Natural killer cell (primary cell): ENCODE data around the gene DTX2. TPM values are rescaled to one million over a fixed set of nuclear protein-coding genes. Genes with fewer than 3 reads are reported as not detected.
"Not testable (repeated sequence)": the region's sequence is repeated elsewhere in the genome, so short reads cannot be mapped to it uniquely, and the experiment has no call there.

ENCODE experiments used
- ATAC-seq, 3 donors: fragments of 150-1000 bp in 2 of 3; fragments of 200-7000 bp in 1 of 3; cut with Tn5 transposase; 1 replicate in 1 of 3; 2 replicates in 2 of 3; pipeline ENCODE4 v1.10.0; 2021; ENCODE audit warnings: mild to moderate bottlenecking in 2 of 3, moderate library complexity in 2 of 3
- DNase-seq, 2 donors: peaks; one replicate each; pipeline versions ENCODE4 v3.0.0 to v3.0.0-alpha.2; 2013 to 2021; ENCODE audit warnings: mixed read lengths in 1 of 2
- H3K27ac ChIP-seq: one replicate; pipeline ENCODE4 v1.5.1; 2013; ENCODE audit warnings: mild to moderate bottlenecking, low read length
- H3K27me3 ChIP-seq: one replicate; pipeline ENCODE4 v1.6.1; 2013; ENCODE audit warnings: low read length; ENCODE audit not compliant: control insufficient read depth, insufficient read depth
- H3K36me3 ChIP-seq: one replicate; pipeline ENCODE4 v1.6.1; 2013; ENCODE audit warnings: low read length; ENCODE audit not compliant: control insufficient read depth, insufficient read depth
- H3K4me1 ChIP-seq: one replicate; pipeline ENCODE4 v1.6.1; 2013; ENCODE audit warnings: low read length; ENCODE audit not compliant: control insufficient read depth, insufficient read depth
- H3K4me3 ChIP-seq: one replicate; pipeline ENCODE4 v1.5.1; 2013; ENCODE audit warnings: low read length
- H3K9me3 ChIP-seq: one replicate; pipeline ENCODE4 v1.6.1; 2013; ENCODE audit warnings: low read length; ENCODE audit not compliant: control insufficient read depth, insufficient read depth
- H3K27ac Mint-ChIP-seq, 2 donors: one replicate each; pipeline ENCODE4 v1.8.0; 2022; ENCODE audit warnings: mild to moderate bottlenecking in 2 of 2, mixed read lengths in 2 of 2, moderate library complexity in 1 of 2
- H3K27me3 Mint-ChIP-seq, 2 donors: one replicate each; pipeline ENCODE4 v1.8.0; 2022; ENCODE audit warnings: low read depth in 2 of 2, mixed read lengths in 2 of 2
- H3K36me3 Mint-ChIP-seq: one replicate; pipeline ENCODE4 v1.8.0; 2022; ENCODE audit warnings: mixed read lengths
- H3K4me1 Mint-ChIP-seq, 2 donors: one replicate each; pipeline ENCODE4 v1.8.0; 2022; ENCODE audit warnings: mixed read lengths in 2 of 2
- H3K4me3 Mint-ChIP-seq: one replicate; pipeline ENCODE4 v1.8.0; 2022; ENCODE audit warnings: mild to moderate bottlenecking, moderate library complexity, mixed read lengths
- H3K9me3 Mint-ChIP-seq, 2 donors: one replicate each; pipeline ENCODE4 v1.8.0; 2022; ENCODE audit warnings: mixed read lengths in 2 of 2
- CTCF ChIP-seq: fragments of 200-600 bp; IDR thresholded peaks from one replicate; pipeline ENCODE4 v1.8.0; 2022; ENCODE audit warnings: antibody characterized with exemption
- WGBS: methylation state at CpG from one replicate; pipeline ENCODE4 v1.1.7; 2013; ENCODE audit warnings: missing lambda C conversion rate; ENCODE audit not compliant: insufficient coverage; 5-methylcytosine and 5-hydroxymethylcytosine counted together
- intact Hi-C: fragments of 100-400 bp; cut with micrococcal nuclease; formaldehyde crosslinking; loops from one replicate; pipeline ENCODE4 v1.14.2; 2022
- total RNA-seq, 4 donors: library from RNA; stranded (reverse); fragments of 120-200 nt in 1 of 4; gene quantifications; one replicate each; pipeline versions ENCODE4 v1.2.3 to v1.2.4, GENCODE V29; 2013 to 2022

Gene DTX2
- total RNA-seq, 3 donors from 2014 or later (not counting 1 experiment from before 2014, with no cell fraction given), result 32.3 to 48.3 (median 40.5) TPM

GRCh38 chr7:76505168-76506080, 43.9 kb downstream of the DTX2 start:
- no peaks in the 10 kb centered on the region for H3K36me3 Mint-ChIP-seq
- no peak overlapping the region for H3K4me3 Mint-ChIP-seq
- H3K27ac Mint-ChIP-seq, result no peak overlapping the region
- H3K27ac ChIP-seq, result no peak overlapping the region
- peaks cover 6% of the 10 kb centered on the region for H3K36me3 ChIP-seq
- 94% methylated on average over 31 of the region's 32 CpGs for WGBS
- no peaks in the 10 kb centered on the region for H3K4me1 ChIP-seq
- TF ChIP-seq CTCF, result no peak
- ATAC-seq (no peak), DNase-seq (no peak)
- intact Hi-C loops, result loop anchor here (10.0 kb wide), 1 partner anchor 489 kb away; no protein-coding TSS in a partner anchor
- no peaks in the 10 kb centered on the region for H3K27me3 ChIP-seq
- H3K4me3 ChIP-seq, result no peak overlapping the region
- H3K4me1 Mint-ChIP-seq, result no peaks in the 10 kb centered on the region
- H3K9me3 Mint-ChIP-seq, result no peaks in the 10 kb centered on the region
- no peaks in the 10 kb centered on the region for H3K27me3 Mint-ChIP-seq
- H3K9me3 ChIP-seq, result no peaks in the 10 kb centered on the region

GRCh38 chr7:76506081-76506440, 44.6 kb downstream of the DTX2 start:
- Mint-ChIP-seq H3K27me3 (no peaks in the 10 kb centered on the region), H3K4me3 (no peak overlapping the region), H3K27ac (no peak overlapping the region), H3K9me3 (no peaks in the 10 kb centered on the region), H3K4me1 (no peaks in the 10 kb centered on the region), H3K36me3 (no peaks in the 10 kb centered on the region)
- 85% methylated on average over 5 of the region's 5 CpGs for WGBS
- no peak for ATAC-seq
- no peak for TF ChIP-seq CTCF
- intact Hi-C loops, result loop anchor here (10.0 kb wide), 1 partner anchor 489 kb away; no protein-coding TSS in a partner anchor
- no peaks in the 10 kb centered on the region for H3K9me3 ChIP-seq
- no peak overlapping the region for H3K4me3 ChIP-seq
- H3K27ac ChIP-seq, result no peak overlapping the region
- peak in 1 of 2 donors; percentile 0 for DNase-seq
- no peaks in the 10 kb centered on the region for H3K27me3 ChIP-seq
- H3K4me1 ChIP-seq, result no peaks in the 10 kb centered on the region
- peaks cover 6% of the 10 kb centered on the region for H3K36me3 ChIP-seq

- H3K4me3 Mint-ChIP-seq, H3K4me1 Mint-ChIP-seq, H3K36me3 ChIP-seq, H3K9me3 Mint-ChIP-seq, H3K27ac Mint-ChIP-seq, H3K27me3 ChIP-seq, H3K27ac ChIP-seq, H3K4me1 ChIP-seq, H3K36me3 Mint-ChIP-seq, H3K4me3 ChIP-seq, H3K27me3 Mint-ChIP-seq, H3K9me3 ChIP-seq, ATAC-seq, DNase-seq: not testable (repeated sequence)
- 99% methylated on average over 8 of the region's 8 CpGs for WGBS
- intact Hi-C loops, result loop anchor here (10.0 kb wide), 1 partner anchor 488 kb away; no protein-coding TSS in a partner anchor
Observed at GRCh38 chr7:76506643-76507042, 45.1 kb downstream of the DTX2 start.

- TF ChIP-seq CTCF, result no peak
- intact Hi-C loops, result loop anchor here (10.0 kb wide), 1 partner anchor 487 kb away; no protein-coding TSS in a partner anchor
- Mint-ChIP-seq H3K4me3 (no peak overlapping the region), H3K27me3 (no peaks in the 10 kb centered on the region), H3K4me1 (no peaks in the 10 kb centered on the region), H3K27ac (no peak overlapping the region), H3K9me3 (no peaks in the 10 kb centered on the region), H3K36me3 (no peaks in the 10 kb centered on the region)
- DNase-seq, result peak in 1 of 2 donors; percentile 20
- no peaks in the 10 kb centered on the region for H3K4me1 ChIP-seq
- H3K4me3 ChIP-seq, result no peak overlapping the region
- no peak overlapping the region for H3K27ac ChIP-seq
- 86% methylated on average over 11 of the region's 11 CpGs for WGBS
- no peaks in the 10 kb centered on the region for H3K27me3 ChIP-seq
- ATAC-seq, result peak in 1 of 3 donors; percentile 59
- no peaks in the 10 kb centered on the region for H3K9me3 ChIP-seq
- H3K36me3 ChIP-seq, result peaks cover 4% of the 10 kb centered on the region
Observed at GRCh38 chr7:76507723-76508406, 46.4 kb downstream of the DTX2 start.
